ENCODE data around the gene CRYZL1. TPM values are rescaled to one million over a fixed set of nuclear protein-coding genes. Genes with fewer than 3 reads are reported as not detected.
"Not testable (repeated sequence)": the region's sequence is repeated elsewhere in the genome, so short reads cannot be mapped to it uniquely, and the experiment has no call there.

Gene CRYZL1
- polyA plus RNA-seq, 4 donors, result 13.5 to 37.1 (median 15.9) TPM

GRCh38 chr21:33684068-33684467, 42.5 kb upstream of the CRYZL1 start:
- Histone ChIP-seq H3K27ac (ENCODE audit: low read depth in 1 of 3, low read length in 2 of 3) (no peak overlapping the region), H3K27me3 (ENCODE audit: control insufficient read depth in 3 of 3, insufficient read depth in 3 of 3, low read length in 3 of 3) (no peaks in the 10 kb centered on the region), H3K4me1 (ENCODE audit: control insufficient read depth in 3 of 3, insufficient read depth in 2 of 3, low read depth in 1 of 3, low read length in 2 of 3) (peaks cover 4 to 20% (median 7%) of the 10 kb centered on the region in 3 donors), H3K4me3 (ENCODE audit: low read depth in 1 of 3, low read length in 3 of 3) (no peak overlapping the region), H3K36me3 (ENCODE audit: control insufficient read depth in 3 of 3, insufficient read depth in 2 of 3, low read depth in 1 of 3, low read length in 3 of 3) (no peaks in the 10 kb centered on the region), H3K9me3 (ENCODE audit: control insufficient read depth in 2 of 2, insufficient read depth in 1 of 2, low read depth in 1 of 2, low read length in 1 of 2) (no peaks in the 10 kb centered on the region)
- 70 to 76% (median 76%) methylated on average over 2 of the region's 2 CpGs for WGBS, 3 donors
- FAIRE-seq (no peak), DNase-seq (no peak)

GRCh38 chr21:33682992-33683627, 41.6 kb upstream of the CRYZL1 start:
- no peak for FAIRE-seq
- 83 to 90% (median 85%) methylated on average over 4 of the region's 4 CpGs for WGBS, 3 donors
- H3K9me3 ChIP-seq (ENCODE audit: control insufficient read depth in 2 of 2, insufficient read depth in 1 of 2, low read depth in 1 of 2, low read length in 1 of 2), result no peaks in the 10 kb centered on the region

GRCh38 chr21:33680870-33681269, 39.3 kb upstream of the CRYZL1 start:
- H3K27ac ChIP-seq (ENCODE audit: low read depth in 1 of 3, low read length in 2 of 3), result no peak overlapping the region
- peaks cover 4 to 11% (median 7%) of the 10 kb centered on the region in 3 donors for H3K4me1 ChIP-seq (ENCODE audit: control insufficient read depth in 3 of 3, insufficient read depth in 2 of 3, low read depth in 1 of 3, low read length in 2 of 3)
- no peak overlapping the region for H3K4me3 ChIP-seq (ENCODE audit: low read depth in 1 of 3, low read length in 3 of 3)
- FAIRE-seq, result no peak
- no peak for DNase-seq
- whole genome bisulfite sequencing, 3 donors, result 90 to 93% (median 93%) methylated on average over 6 of the region's 6 CpGs
- no peaks in the 10 kb centered on the region for H3K36me3 ChIP-seq (ENCODE audit: control insufficient read depth in 3 of 3, insufficient read depth in 2 of 3, low read depth in 1 of 3, low read length in 3 of 3)
- H3K27me3 ChIP-seq (ENCODE audit: control insufficient read depth in 3 of 3, insufficient read depth in 3 of 3, low read length in 3 of 3), result no peaks in the 10 kb centered on the region
- no peaks in the 10 kb centered on the region for H3K9me3 ChIP-seq (ENCODE audit: control insufficient read depth in 2 of 2, insufficient read depth in 1 of 2, low read depth in 1 of 2, low read length in 1 of 2)

More at GRCh38 chr21:33682992-33683627, 41.6 kb upstream of the CRYZL1 start:
- no peaks in the 10 kb centered on the region for H3K27me3 ChIP-seq (ENCODE audit: control insufficient read depth in 3 of 3, insufficient read depth in 3 of 3, low read length in 3 of 3)
- H3K27ac ChIP-seq (ENCODE audit: low read depth in 1 of 3, low read length in 2 of 3), result no peak overlapping the region
- H3K4me3 ChIP-seq (ENCODE audit: low read depth in 1 of 3, low read length in 3 of 3), result no peak overlapping the region
- no peak for DNase-seq
- H3K36me3 ChIP-seq (ENCODE audit: control insufficient read depth in 3 of 3, insufficient read depth in 2 of 3, low read depth in 1 of 3, low read length in 3 of 3), result no peaks in the 10 kb centered on the region
- H3K4me1 ChIP-seq (ENCODE audit: control insufficient read depth in 3 of 3, insufficient read depth in 2 of 3, low read depth in 1 of 3, low read length in 2 of 3), result peaks cover 4 to 20% (median 7%) of the 10 kb centered on the region in 3 donors

- Histone ChIP-seq H3K27ac (ENCODE audit: low read depth in 1 of 3, low read length in 2 of 3) (no peak overlapping the region), H3K4me1 (ENCODE audit: control insufficient read depth in 3 of 3, insufficient read depth in 2 of 3, low read depth in 1 of 3, low read length in 2 of 3) (no peaks in the 10 kb centered on the region), H3K9me3 (ENCODE audit: control insufficient read depth in 2 of 2, insufficient read depth in 1 of 2, low read depth in 1 of 2, low read length in 1 of 2) (no peaks in the 10 kb centered on the region), H3K36me3 (ENCODE audit: control insufficient read depth in 3 of 3, insufficient read depth in 2 of 3, low read depth in 1 of 3, low read length in 3 of 3) (no peaks in the 10 kb centered on the region), H3K4me3 (ENCODE audit: low read depth in 1 of 3, low read length in 3 of 3) (no peak overlapping the region), H3K27me3 (ENCODE audit: control insufficient read depth in 3 of 3, insufficient read depth in 3 of 3, low read length in 3 of 3) (no peaks in the 10 kb centered on the region)
- DNase-seq, result no peak
- no peak for FAIRE-seq
- WGBS, 3 donors, result 94 to 96% (median 95%) methylated on average over 9 of the region's 9 CpGs
These were observed 35.9 kb upstream of the CRYZL1 start for GRCh38 chr21:33677450-33677849.

- not testable (repeated sequence) for H3K4me3 ChIP-seq (ENCODE audit: low read depth in 1 of 3, low read length in 3 of 3); FAIRE-seq; H3K27ac ChIP-seq (ENCODE audit: low read depth in 1 of 3, low read length in 2 of 3); H3K36me3 ChIP-seq (ENCODE audit: control insufficient read depth in 3 of 3, insufficient read depth in 2 of 3, low read depth in 1 of 3, low read length in 3 of 3); H3K4me1 ChIP-seq (ENCODE audit: control insufficient read depth in 3 of 3, insufficient read depth in 2 of 3, low read depth in 1 of 3, low read length in 2 of 3); DNase-seq; H3K9me3 ChIP-seq (ENCODE audit: control insufficient read depth in 2 of 2, insufficient read depth in 1 of 2, low read depth in 1 of 2, low read length in 1 of 2); H3K27me3 ChIP-seq (ENCODE audit: control insufficient read depth in 3 of 3, insufficient read depth in 3 of 3, low read length in 3 of 3)
- 95 to 98% (median 98%) methylated on average over 5 of the region's 5 CpGs for WGBS, 3 donors
These were observed 35.1 kb upstream of the CRYZL1 start for GRCh38 chr21:33676666-33677065.

- Histone ChIP-seq H3K27ac (ENCODE audit: low read depth in 1 of 3, low read length in 2 of 3) (no peak overlapping the region), H3K9me3 (ENCODE audit: control insufficient read depth in 2 of 2, insufficient read depth in 1 of 2, low read depth in 1 of 2, low read length in 1 of 2) (no peaks in the 10 kb centered on the region), H3K4me3 (ENCODE audit: low read depth in 1 of 3, low read length in 3 of 3) (no peak overlapping the region), H3K36me3 (ENCODE audit: control insufficient read depth in 3 of 3, insufficient read depth in 2 of 3, low read depth in 1 of 3, low read length in 3 of 3) (peaks cover 0 to 5% (median 0%) of the 10 kb centered on the region in 3 donors), H3K27me3 (ENCODE audit: control insufficient read depth in 3 of 3, insufficient read depth in 3 of 3, low read length in 3 of 3) (no peaks in the 10 kb centered on the region), H3K4me1 (ENCODE audit: control insufficient read depth in 3 of 3, insufficient read depth in 2 of 3, low read depth in 1 of 3, low read length in 2 of 3) (no peaks in the 10 kb centered on the region)
- 88 to 97% (median 97%) methylated on average over 1 of the region's 1 CpG for WGBS, 3 donors
- FAIRE-seq (no peak), DNase-seq (no peak)
These were observed 32.7 kb upstream of the CRYZL1 start for GRCh38 chr21:33674226-33674625.

GRCh38 chr21:33673473-33673872, 31.9 kb upstream of the CRYZL1 start:
- FAIRE-seq (no peak), DNase-seq (no peak)
- no peaks in the 10 kb centered on the region for H3K27me3 ChIP-seq (ENCODE audit: control insufficient read depth in 3 of 3, insufficient read depth in 3 of 3, low read length in 3 of 3)
- peaks cover 0 to 5% (median 0%) of the 10 kb centered on the region in 3 donors for H3K36me3 ChIP-seq (ENCODE audit: control insufficient read depth in 3 of 3, insufficient read depth in 2 of 3, low read depth in 1 of 3, low read length in 3 of 3)
- 81 to 84% (median 84%) methylated on average over 8 of the region's 8 CpGs for WGBS, 3 donors
- no peak overlapping the region for H3K27ac ChIP-seq (ENCODE audit: low read depth in 1 of 3, low read length in 2 of 3)
- no peaks in the 10 kb centered on the region for H3K4me1 ChIP-seq (ENCODE audit: control insufficient read depth in 3 of 3, insufficient read depth in 2 of 3, low read depth in 1 of 3, low read length in 2 of 3)
- no peaks in the 10 kb centered on the region for H3K9me3 ChIP-seq (ENCODE audit: control insufficient read depth in 2 of 2, insufficient read depth in 1 of 2, low read depth in 1 of 2, low read length in 1 of 2)
- no peak overlapping the region for H3K4me3 ChIP-seq (ENCODE audit: low read depth in 1 of 3, low read length in 3 of 3)

GRCh38 chr21:33670076-33670978, 28.8 kb upstream of the CRYZL1 start:
- peaks cover 0 to 5% (median 0%) of the 10 kb centered on the region in 3 donors for H3K36me3 ChIP-seq (ENCODE audit: control insufficient read depth in 3 of 3, insufficient read depth in 2 of 3, low read depth in 1 of 3, low read length in 3 of 3)
- no peak overlapping the region for H3K27ac ChIP-seq (ENCODE audit: low read depth in 1 of 3, low read length in 2 of 3)
- no peak for DNase-seq
- H3K27me3 ChIP-seq (ENCODE audit: control insufficient read depth in 3 of 3, insufficient read depth in 3 of 3, low read length in 3 of 3), result no peaks in the 10 kb centered on the region
- 87 to 94% (median 88%) methylated on average over 6 of the region's 6 CpGs for WGBS, 3 donors
- H3K4me1 ChIP-seq (ENCODE audit: control insufficient read depth in 3 of 3, insufficient read depth in 2 of 3, low read depth in 1 of 3, low read length in 2 of 3), result no peaks in the 10 kb centered on the region
- no peak overlapping the region for H3K4me3 ChIP-seq (ENCODE audit: low read depth in 1 of 3, low read length in 3 of 3)
- no peaks in the 10 kb centered on the region for H3K9me3 ChIP-seq (ENCODE audit: control insufficient read depth in 2 of 2, insufficient read depth in 1 of 2, low read depth in 1 of 2, low read length in 1 of 2)
- no peak for FAIRE-seq
